GM10266 (cell line): ENCODE measurements around the gene MAPKAP1.
A peak's percentile ranks its signal among the peaks of the same experiment; 100 is the strongest.

Experiments
- DNase-seq: peaks from one replicate; pipeline ENCODE4 v3.0.0; 2012; ENCODE audit errors: extremely low spot score
- CTCF ChIP-seq: IDR thresholded peaks from 2 replicates; pipeline ENCODE4 v1.5.1; 2012; ENCODE audit warnings: mild to moderate bottlenecking, low read depth; ENCODE audit not compliant: control insufficient read depth, insufficient read depth; ENCODE audit errors: missing control alignments

Gene MAPKAP1

GRCh38 chr9:125431012-125431305 is 276.0 kb downstream of the MAPKAP1 start:
- DNase-seq: no peak
- no peak for TF ChIP-seq CTCF

- TF ChIP-seq CTCF: no peak
- DNase-seq: no peak
These were observed 276.6 kb downstream of the MAPKAP1 start for GRCh38 chr9:125430161-125431011.

- no peak for TF ChIP-seq CTCF
- DNase-seq: no peak
These were observed 277.4 kb downstream of the MAPKAP1 start for GRCh38 chr9:125429476-125430160.

- DNase-seq: no peak
- TF ChIP-seq CTCF: no peak
These were observed 278.0 kb downstream of the MAPKAP1 start for GRCh38 chr9:125428902-125429467.

GRCh38 chr9:125428060-125428901 is 278.7 kb downstream of the MAPKAP1 start:
- peak; percentile 78 for DNase-seq
- TF ChIP-seq CTCF: peak; percentile 63

GRCh38 chr9:125427556-125427955 is 279.5 kb downstream of the MAPKAP1 start:
- DNase-seq: no peak
- no peak for TF ChIP-seq CTCF
